ENCODE measurements around the gene HOXA7.

GRCh38 chr7:27184337-27185012 is 28.0 kb upstream of the HOXA7 start:
- TF ChIP-seq TCF12 (IDR thresholded peaks at IDR 0.05; ENCODE audit: low read depth, low read length) (no peak), CTCF (IDR thresholded peaks at IDR 0.05 in 2 of 3, conservative IDR thresholded peaks at IDR 0.05 in 1 of 3; ENCODE audit: control insufficient read depth in 2 of 3, extremely low read depth in 1 of 3, insufficient read depth in 1 of 3, low read depth in 3 of 3, low read length in 3 of 3) (no peak), MXI1 (IDR thresholded peaks at IDR 0.05; ENCODE audit: low read depth, low read length) (no peak)
